Measurements from ENCODE around the gene GJC3. TPM values are rescaled to one million over a fixed set of nuclear protein-coding genes. Genes with fewer than 3 reads are reported as not detected.

Gene GJC3
- total RNA-seq, 4 donors from 2014 or later: not detected

- no peaks in the 10 kb centered on the region for H3K36me3 ChIP-seq
- in situ Hi-C loops (cut with MboI; ENCODE audit: low pct_ligation_motif_present in 1 of 4, low pct_unique_long_range_greater_than_20kb in 1 of 4, low sequenced_read_pairs in 3 of 4): no loop called here
- WGBS, 2 donors (ENCODE audit: low coverage in 1 of 2): 89% methylated on average over 5 of the region's 5 CpGs; no CpG with 5 or more reads in 1 of the 2 donors
- H3K9me3 ChIP-seq: no peaks in the 10 kb centered on the region
- no peak for TF ChIP-seq POLR2A (IDR thresholded peaks at IDR 0.05)
- TF ChIP-seq CTCF (IDR thresholded peaks at IDR 0.05): no peak
- TF ChIP-seq EP300 (IDR thresholded peaks at IDR 0.05; ENCODE audit: low read depth): no peak
- no peak for TF ChIP-seq POLR2AphosphoS5 (IDR thresholded peaks at IDR 0.05)
- DNase-seq: no peak
- H3K4me1 ChIP-seq: no peaks in the 10 kb centered on the region
- no peaks in the 10 kb centered on the region for H3K27me3 ChIP-seq
- no peak overlapping the region for H3K27ac ChIP-seq
- H3K4me3 ChIP-seq: no peak overlapping the region
- intact Hi-C loops (cut with DNase I; ENCODE audit: low total_unique reads): no loop called here
Measured at GRCh38 chr7:99876491-99876890, 52.9 kb downstream of the GJC3 start.

Small RNA genes lying within 50 kb of the gene (small RNA-seq; reads per million reads assigned to genes)
- gene RF00019 (0 reads per million in 4 donors), gene RF00561 (0 reads per million in 4 donors)

Other genes starting within 250 kb of the GJC3 start
- 100 to 1,000 TPM; 142 to 543 (median 383) TPM for gene CYP3A5, start 249.6 kb downstream of the GJC3 start, total RNA-seq
- gene CYP3A7, start 194.4 kb downstream of the GJC3 start, total RNA-seq: 1 to 10 TPM in 1 of 4 donors, under 1 TPM in 2, not detected in 1; 0.95 to 3.0 (median 0.96) TPM
- gene CYP3A4, start 145.4 kb downstream of the GJC3 start, total RNA-seq: 10 to 100 TPM in 3 of 4 donors, not detected in 1; 10.0 to 44.9 (median 22.1) TPM
- gene CYP3A43, start 101.6 kb downstream of the GJC3 start, total RNA-seq: not detected
- gene OR2AE1, start 52.6 kb downstream of the GJC3 start, total RNA-seq: not detected
- 10 to 100 TPM; 20.9 to 43.3 (median 39.6) TPM for gene TRIM4, start 10.1 kb downstream of the GJC3 start, total RNA-seq
- gene AZGP1, start 46.4 kb upstream of the GJC3 start, total RNA-seq: 10 to 100 TPM in 1 of 4 donors, 1 to 10 TPM in 1, not detected in 2; 3.2 to 17.1 TPM
- 10 to 100 TPM; 63.1 to 97.5 (median 84.5) TPM for gene ZKSCAN1, start 86.0 kb upstream of the GJC3 start, total RNA-seq
- gene ZSCAN21, start 120.2 kb upstream of the GJC3 start, total RNA-seq: 10 to 100 TPM in 2 of 4 donors, 1 to 10 TPM in 1, under 1 TPM in 1; 0.75 to 28.7 (median 10.0) TPM
- 10 to 100 TPM; 37.4 to 42.7 (median 41.0) TPM for gene ZNF3, start 152.1 kb upstream of the GJC3 start, total RNA-seq
- 10 to 100 TPM; 18.3 to 61.3 (median 44.5) TPM for gene COPS6, start 159.3 kb upstream of the GJC3 start, total RNA-seq
- gene MCM7, start 171.8 kb upstream of the GJC3 start, total RNA-seq: 10 to 100 TPM; 30.3 to 72.6 (median 38.7) TPM
- 10 to 100 TPM; 16.5 to 86.0 (median 54.9) TPM for gene AP4M1, start 172.0 kb upstream of the GJC3 start, total RNA-seq
- gene TAF6, start 189.7 kb upstream of the GJC3 start, total RNA-seq: 100 to 1,000 TPM in 1 of 4 donors, 10 to 100 TPM in 3; 18.0 to 581 (median 43.9) TPM
- 1 to 10 TPM; 4.9 to 9.4 (median 7.0) TPM for gene CNPY4, start 190.0 kb upstream of the GJC3 start, total RNA-seq
- 1 to 10 TPM in 2 of 4 donors, not detected in 2; 4.4 to 5.6 TPM for gene MBLAC1, start 197.3 kb upstream of the GJC3 start, total RNA-seq
- gene LAMTOR4, start 219.3 kb upstream of the GJC3 start, total RNA-seq: 100 to 1,000 TPM; 105 to 403 (median 256) TPM
- 100 to 1,000 TPM in 1 of 4 donors, 10 to 100 TPM in 3; 43.5 to 111 (median 51.2) TPM for gene TRAPPC14, start 229.1 kb upstream of the GJC3 start, total RNA-seq
- 1 to 10 TPM in 3 of 4 donors, not detected in 1; 2.0 to 5.1 (median 3.8) TPM for gene GAL3ST4, start 239.0 kb upstream of the GJC3 start, total RNA-seq
- gene GPC2, start 247.8 kb upstream of the GJC3 start, total RNA-seq: 10 to 100 TPM in 2 of 4 donors, 1 to 10 TPM in 1, not detected in 1; 3.5 to 17.2 (median 12.5) TPM
- 1 to 10 TPM in 2 of 4 donors, under 1 TPM in 1, not detected in 1; 0.96 to 9.4 (median 2.2) TPM for gene STAG3, start 248.3 kb upstream of the GJC3 start, total RNA-seq

All from transverse colon (tissue), 4 donors.